ENCODE results near the gene PSPN. TPM values are rescaled to one million over a fixed set of nuclear protein-coding genes. Genes with fewer than 3 reads are reported as not detected.
A peak's percentile ranks its signal among the peaks of the same experiment; 100 is the strongest.

PSPN gene
- total RNA-seq, result not detected

GRCh38 chr19:6375411-6376010 is at the start of gene PSPN:
PSPN (minus strand) TSS chr19:6375933; CDS start chr19:6375849, 84 bp downstream.
- no peak for DNase-seq (ENCODE audit: low spot score in 2 of 2)
- Histone ChIP-seq H3K27me3 (no peaks in the 10 kb centered on the region), H3K36me3 (peaks cover 14 to 22% of the 10 kb centered on the region in 2 donors), H3K27ac (no peak within 1 kb of the TSS), H3K9me3 (no peaks in the 10 kb centered on the region), H3K4me1 (peaks cover 3 to 11% of the 10 kb centered on the region in 2 donors), H3K4me3 (no peak within 1 kb of the TSS)
- no peak for TF ChIP-seq CTCF (IDR thresholded peaks at IDR 0.05)
- intact Hi-C loops (cut with DNase I), result no loop called here

- Histone ChIP-seq H3K4me1 (peaks cover 13 to 21% of the 10 kb centered on the region in 2 donors), H3K27ac (peak overlapping the region; percentile 83 to 87), H3K9me3 (no peaks in the 10 kb centered on the region), H3K4me3 (peak overlapping the region; percentile 21 to 48), H3K27me3 (no peaks in the 10 kb centered on the region), H3K36me3 (peaks cover 12 to 13% of the 10 kb centered on the region in 2 donors)
- peak in 1 of 3 experiments; percentile 17 for TF ChIP-seq CTCF (IDR thresholded peaks at IDR 0.05)
- DNase-seq (ENCODE audit: low spot score in 2 of 2), result peak; percentile 100
- intact Hi-C loops (cut with DNase I), result loop anchor here (1.0 to 10.0 kb wide), 6 partner anchors 32 to 520 kb away; partner anchors contain the start of genes GPR108, GTF2F1, NDUFA11 and TRIP10
Measured at GRCh38 chr19:6424939-6425731, 49.4 kb upstream of the PSPN start.

- no peak for TF ChIP-seq CTCF (IDR thresholded peaks at IDR 0.05)
- no peaks in the 10 kb centered on the region for H3K9me3 ChIP-seq
- peaks cover 19 to 21% of the 10 kb centered on the region in 2 donors for H3K36me3 ChIP-seq
- intact Hi-C loops (cut with DNase I), result loop anchor here (1.0 to 10.0 kb wide), 4 partner anchors 31 to 520 kb away; partner anchors contain the start of genes GPR108, GTF2F1, NDUFA11 and TRIP10
- H3K27me3 ChIP-seq, result no peaks in the 10 kb centered on the region
- H3K4me3 ChIP-seq, result peak within 1 kb of the TSS; percentile 89 to 95
- H3K27ac ChIP-seq, result peak within 1 kb of the TSS; percentile 83 to 87
- no peak for DNase-seq (ENCODE audit: low spot score in 2 of 2)
- peaks cover 13 to 21% of the 10 kb centered on the region in 2 donors for H3K4me1 ChIP-seq
Measured at GRCh38 chr19:6424195-6424938, 48.6 kb upstream of the PSPN start, which contains the start of gene KHSRP. KHSRP (minus strand) TSS chr19:6424811; CDS start chr19:6424701, 110 bp downstream.

GRCh38 chr19:6423499-6424194 is 47.9 kb upstream of the PSPN start:
- Histone ChIP-seq H3K27ac (peak overlapping the region; percentile 32 to 69), H3K36me3 (peaks cover 26 to 28% of the 10 kb centered on the region in 2 donors), H3K9me3 (no peaks in the 10 kb centered on the region), H3K4me1 (peaks cover 13 to 21% of the 10 kb centered on the region in 2 donors), H3K4me3 (peak overlapping the region; percentile 89 to 95), H3K27me3 (no peaks in the 10 kb centered on the region)
- no peak for TF ChIP-seq CTCF (IDR thresholded peaks at IDR 0.05)
- intact Hi-C loops (cut with DNase I), result loop anchor here (1.0 to 10.0 kb wide), 4 partner anchors 30 to 519 kb away; partner anchors contain the start of genes GPR108, GTF2F1, NDUFA11 and TRIP10
- DNase-seq (ENCODE audit: low spot score in 2 of 2), result peak in 1 of 2 donors; percentile 69
